ENCODE results near the gene COL26A1.
"Not testable (repeated sequence)": the region's sequence is repeated elsewhere in the genome, so short reads cannot be mapped to it uniquely, and the experiment has no call there.

COL26A1 gene

DNA sequence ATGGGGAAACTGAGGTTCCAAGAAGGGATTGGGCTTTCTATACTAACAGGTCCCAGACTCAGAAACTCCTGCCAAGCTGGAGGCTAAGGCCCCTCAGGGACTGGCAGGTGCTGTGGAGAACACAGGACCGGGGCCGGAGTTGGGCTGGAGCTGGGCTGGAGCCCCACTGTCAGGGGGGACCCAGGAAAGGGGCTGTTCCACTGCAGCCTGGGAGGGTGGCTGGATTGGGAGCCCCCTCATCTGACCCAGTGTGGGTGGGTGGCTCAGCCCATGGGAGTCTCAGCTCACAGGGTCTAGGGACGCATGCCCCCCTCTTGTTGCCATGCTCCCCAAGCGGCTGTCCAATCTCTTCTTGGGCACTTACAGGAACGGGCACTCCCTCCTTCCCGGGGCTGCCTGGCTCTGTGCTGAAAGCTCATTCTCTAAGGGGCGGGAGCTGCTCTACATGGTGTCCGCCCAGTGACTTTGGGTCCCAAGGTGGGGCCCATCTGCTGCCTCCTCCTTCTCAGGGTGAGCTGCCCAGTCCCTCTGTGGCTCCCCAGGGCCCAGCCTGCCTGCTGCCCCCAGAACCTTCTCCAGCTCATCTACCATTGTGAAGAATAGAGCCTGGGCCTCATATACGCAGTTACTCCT, 139.9 kb downstream of the COL26A1 start:
- TF ChIP-seq ZNF274 (IDR thresholded peaks at IDR 0.05; ENCODE audit: low read depth, low read length): no peak
- no peak overlapping the region for H3K4me3 ChIP-seq (ENCODE audit: low read length)

DNA sequence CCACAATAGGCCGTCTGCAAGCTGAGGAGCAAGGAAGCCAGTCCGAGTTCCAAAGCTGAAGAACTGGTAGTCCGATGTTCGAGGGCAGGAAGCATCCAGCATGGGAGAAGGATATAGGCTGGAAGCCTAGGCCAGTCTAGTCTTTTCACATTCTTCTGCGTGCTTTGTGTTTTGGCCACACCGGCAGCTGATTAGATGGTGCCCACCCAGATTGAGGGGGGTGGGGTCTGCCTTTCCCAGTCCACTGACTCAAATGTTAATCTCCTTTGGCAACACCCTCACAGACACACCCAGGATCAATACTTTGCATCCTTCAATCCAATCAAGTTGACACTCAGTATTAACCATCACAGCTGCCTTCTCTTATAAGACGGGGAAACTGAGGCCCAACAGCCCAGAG, 142.8 kb downstream of the COL26A1 start:
- H3K4me3 ChIP-seq (ENCODE audit: low read length): not testable (repeated sequence)

DNA sequence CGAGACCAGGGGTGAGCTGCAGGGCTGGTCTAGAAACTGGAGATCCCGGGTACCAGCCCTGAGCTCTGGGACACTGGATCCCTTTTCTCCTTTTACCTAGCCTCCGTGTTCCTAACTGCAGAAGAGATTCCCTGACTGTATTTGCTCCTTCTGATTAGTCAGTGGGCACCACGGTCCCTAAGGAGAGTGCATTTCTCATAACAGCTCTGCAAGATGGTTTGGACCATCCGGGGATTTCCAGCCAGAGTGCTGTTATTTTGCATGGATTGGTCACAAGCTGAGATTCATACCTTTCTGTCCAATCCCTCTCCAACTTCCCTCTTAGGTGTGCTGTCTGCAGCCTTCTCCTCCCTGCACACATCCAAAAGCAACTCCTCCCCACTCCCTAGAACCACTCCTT, 143.9 kb downstream of the COL26A1 start:
- no peak for TF ChIP-seq ZNF274 (IDR thresholded peaks at IDR 0.05; ENCODE audit: low read depth, low read length)
- no peak overlapping the region for H3K4me3 ChIP-seq (ENCODE audit: low read length)

DNA sequence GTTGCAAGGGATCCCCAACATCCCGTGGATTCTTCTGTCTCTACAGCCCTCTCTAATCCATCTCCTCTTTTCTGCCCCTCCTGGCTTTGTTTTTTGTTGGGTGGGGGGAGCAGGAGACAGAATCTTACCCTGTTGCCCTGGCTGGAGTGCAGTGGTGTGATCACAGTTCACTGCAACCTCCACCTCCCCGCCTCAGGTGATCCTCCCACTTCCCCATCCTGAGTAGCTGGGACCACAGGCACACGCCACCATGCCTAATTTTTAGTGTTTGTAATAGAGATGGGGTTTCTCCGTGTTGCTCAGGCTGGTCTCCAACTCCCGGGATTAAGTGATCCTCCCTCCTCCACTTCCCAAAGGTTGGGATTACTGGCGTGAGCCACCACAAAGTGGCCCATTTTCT, 144.7 kb downstream of the COL26A1 start:
- no peak overlapping the region for H3K4me3 ChIP-seq (ENCODE audit: low read length)
- no peak for TF ChIP-seq ZNF274 (IDR thresholded peaks at IDR 0.05; ENCODE audit: low read depth, low read length)

DNA sequence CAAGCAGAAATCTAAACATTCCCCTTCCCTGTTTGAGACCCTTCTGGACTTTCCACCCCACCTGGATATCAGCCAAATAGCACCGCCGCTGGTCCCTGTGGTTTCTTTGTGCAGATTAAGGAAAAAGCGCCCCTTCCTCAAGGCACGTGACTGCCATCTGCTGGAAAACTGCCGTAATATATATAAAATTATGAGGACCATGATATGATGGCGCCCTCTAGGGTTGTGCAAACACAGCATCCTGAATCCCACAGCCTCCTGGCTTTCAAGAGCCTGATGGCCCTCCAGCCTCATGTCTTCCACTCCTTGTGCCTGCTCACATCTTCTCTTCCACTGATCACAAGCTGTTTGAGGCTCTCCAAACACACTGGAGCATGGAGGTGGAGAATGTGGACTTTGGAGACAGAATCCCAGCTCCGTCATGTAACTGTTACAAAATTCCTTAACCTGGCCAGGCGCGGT, 145.1 kb downstream of the COL26A1 start:
- H3K4me3 ChIP-seq (ENCODE audit: low read length): no peak overlapping the region
- no peak for TF ChIP-seq ZNF274 (IDR thresholded peaks at IDR 0.05; ENCODE audit: low read depth, low read length)

DNA sequence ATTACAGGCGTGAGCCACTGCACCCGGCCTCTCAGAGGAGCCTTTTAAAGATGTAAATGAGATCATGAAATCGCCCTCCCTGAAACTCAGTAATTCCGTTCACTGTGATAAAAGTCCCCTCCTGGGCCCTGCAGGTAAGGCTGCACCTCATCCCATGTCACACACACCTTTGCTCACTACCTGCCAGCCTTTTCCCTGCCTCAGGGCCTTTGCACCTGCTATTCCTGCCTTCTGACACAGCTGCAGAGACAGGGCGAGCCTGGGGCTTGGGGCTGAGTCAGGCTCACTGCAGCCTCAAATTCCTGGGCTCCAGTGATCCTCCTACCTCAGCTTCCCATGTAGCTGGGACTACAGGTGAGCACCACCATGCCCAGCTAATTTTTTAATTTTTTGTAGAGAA, 147.6 kb downstream of the COL26A1 start:
- no peak for TF ChIP-seq ZNF274 (IDR thresholded peaks at IDR 0.05; ENCODE audit: low read depth, low read length)
- H3K4me3 ChIP-seq (ENCODE audit: low read length): no peak overlapping the region

DNA sequence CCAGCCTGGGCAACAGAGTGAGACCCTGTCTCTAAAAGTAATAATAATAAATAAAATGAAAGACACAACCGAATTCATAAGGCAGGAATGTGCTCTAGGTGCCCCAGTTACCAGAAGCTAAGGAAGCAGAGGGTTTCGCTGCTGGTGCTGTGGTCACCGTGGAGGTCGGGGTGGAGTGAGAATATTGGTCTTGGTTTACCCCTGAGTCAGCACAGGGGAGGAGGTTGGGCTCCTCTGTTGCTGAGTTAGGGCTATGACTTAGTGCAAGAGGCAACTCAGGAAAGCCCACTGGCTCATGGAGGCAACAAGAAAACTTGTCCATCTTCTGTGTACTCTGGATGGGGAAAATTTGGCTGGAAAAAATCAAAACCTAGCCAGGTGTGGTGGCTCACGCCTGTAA, 149.3 kb downstream of the COL26A1 start:
- TF ChIP-seq ZNF274 (IDR thresholded peaks at IDR 0.05; ENCODE audit: low read depth, low read length): no peak
- no peak overlapping the region for H3K4me3 ChIP-seq (ENCODE audit: low read length)

DNA sequence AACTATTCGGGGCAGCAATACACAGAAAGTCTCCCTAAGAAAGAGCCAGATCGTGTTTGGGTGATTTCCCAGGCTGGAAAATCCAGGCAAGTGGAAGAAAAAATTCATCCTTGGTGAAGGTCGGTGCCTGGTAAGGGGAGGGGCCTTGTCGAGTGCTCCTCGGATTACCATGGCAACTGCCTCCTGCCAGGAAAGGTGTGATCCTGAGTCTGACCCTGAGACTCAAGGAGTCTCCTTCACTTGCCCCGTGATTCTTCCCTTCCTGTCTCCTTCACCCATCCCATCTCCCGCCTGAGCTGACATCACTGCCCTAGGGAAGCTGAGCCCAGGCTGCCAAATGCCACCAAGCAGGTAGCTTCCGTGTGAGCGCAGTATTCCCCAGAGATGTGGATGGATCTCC, 154.2 kb downstream of the COL26A1 start:
- H3K4me3 ChIP-seq (ENCODE audit: low read length): no peak overlapping the region
- no peak for TF ChIP-seq ZNF274 (IDR thresholded peaks at IDR 0.05; ENCODE audit: low read depth, low read length)

DNA sequence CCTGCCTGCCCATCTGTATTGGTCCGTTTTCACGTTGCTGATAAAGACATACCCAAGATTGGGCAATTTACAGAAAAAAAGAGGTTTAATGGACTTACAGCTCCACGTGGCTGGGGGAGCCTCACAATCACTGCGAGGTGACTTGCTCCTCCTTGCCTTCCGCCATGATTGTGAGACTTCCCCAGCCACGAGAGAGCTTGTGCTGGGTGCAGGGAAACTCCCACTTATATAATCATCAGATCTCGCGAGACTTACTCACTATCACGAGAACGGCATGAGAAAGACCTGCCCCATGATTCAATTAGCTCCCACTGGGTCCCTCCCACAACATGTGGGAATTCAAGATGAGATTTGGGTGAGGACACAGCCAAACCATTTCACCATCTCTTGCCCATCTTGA, 154.6 kb downstream of the COL26A1 start:
- TF ChIP-seq ZNF274 (IDR thresholded peaks at IDR 0.05; ENCODE audit: low read depth, low read length): no peak
- no peak overlapping the region for H3K4me3 ChIP-seq (ENCODE audit: low read length)

DNA sequence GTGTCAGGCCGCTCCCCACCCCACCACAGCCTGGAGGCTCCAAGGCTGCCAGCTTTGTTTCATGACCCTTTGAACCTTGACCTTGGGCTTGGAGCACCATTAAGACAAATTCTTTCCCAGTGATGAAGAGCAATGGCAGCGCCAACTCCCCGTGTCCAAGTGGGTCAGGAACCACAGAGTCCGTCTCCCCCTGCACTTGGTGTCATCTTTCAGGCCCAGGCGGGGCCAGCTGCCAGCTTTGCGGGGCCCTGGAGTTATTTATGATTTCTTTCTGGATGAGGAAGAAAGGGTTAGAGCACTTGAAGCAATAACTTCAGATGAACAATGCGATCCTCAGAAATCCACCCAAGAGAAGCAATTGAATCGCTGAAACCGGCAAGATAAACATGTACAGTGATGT, 155.7 kb downstream of the COL26A1 start:
- H3K4me3 ChIP-seq (ENCODE audit: low read length): no peak overlapping the region
- no peak for TF ChIP-seq ZNF274 (IDR thresholded peaks at IDR 0.05; ENCODE audit: low read depth, low read length)

DNA sequence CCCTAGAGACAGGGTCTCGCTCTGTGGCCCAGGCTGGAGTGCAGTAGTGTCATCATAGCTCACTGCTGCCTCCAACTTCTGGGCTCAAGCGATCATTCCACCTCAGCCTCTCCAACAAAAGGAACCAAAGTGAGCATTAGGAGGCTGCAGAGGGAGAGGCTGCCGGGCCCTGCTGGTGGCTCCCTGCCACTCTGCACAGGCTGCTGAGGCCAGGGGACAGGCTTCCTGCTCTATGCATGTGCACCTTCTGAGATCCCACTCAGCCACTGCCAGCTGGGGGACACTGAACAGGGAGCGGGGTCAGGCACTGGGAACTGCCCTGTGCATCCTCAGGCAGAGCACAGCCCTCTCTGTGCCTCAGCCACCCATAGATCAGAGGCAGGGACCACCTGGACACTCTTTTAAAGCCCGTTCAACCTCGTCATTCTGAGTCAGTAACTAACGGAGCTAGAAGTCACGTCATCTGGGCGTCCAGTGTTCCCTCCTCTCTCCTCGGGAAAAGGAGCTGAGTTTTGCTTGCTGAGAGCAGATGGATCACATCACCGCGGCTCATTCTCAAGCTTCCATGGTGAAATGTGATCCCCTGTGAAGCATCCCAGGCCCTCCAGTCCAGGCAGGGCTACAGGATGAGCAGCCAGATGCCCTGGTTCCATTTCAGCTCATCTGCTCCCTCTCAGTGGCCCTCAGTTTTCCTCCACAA, 156.8 kb downstream of the COL26A1 start:
- no peak for TF ChIP-seq ZNF274 (IDR thresholded peaks at IDR 0.05; ENCODE audit: low read depth, low read length)
- no peak overlapping the region for H3K4me3 ChIP-seq (ENCODE audit: low read length)

DNA sequence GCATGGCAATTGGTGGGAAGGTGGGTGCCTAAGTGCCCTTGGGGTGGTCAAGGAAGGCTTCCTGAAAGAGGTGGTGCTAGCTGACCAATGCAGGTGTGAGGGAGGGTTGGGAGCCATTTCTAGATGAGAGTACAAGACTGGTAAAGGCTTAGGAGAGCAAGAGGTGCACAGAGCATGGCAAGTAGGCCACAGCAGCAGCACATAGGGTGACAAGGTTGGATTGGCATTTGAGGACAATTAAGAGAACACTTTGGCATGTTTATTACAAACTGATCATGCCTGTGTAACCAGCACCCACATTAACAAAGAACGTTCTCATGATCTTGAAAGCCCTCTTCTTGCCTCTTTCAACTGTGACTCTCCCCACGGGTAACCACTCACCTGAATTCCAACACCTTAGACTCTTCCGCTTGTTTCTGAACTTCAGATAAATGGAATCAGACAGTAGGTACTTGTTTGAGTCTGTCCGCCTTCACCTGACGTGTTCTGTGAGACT, 158.8 kb downstream of the COL26A1 start:
- H3K4me3 ChIP-seq (ENCODE audit: low read length): no peak overlapping the region
- TF ChIP-seq ZNF274 (IDR thresholded peaks at IDR 0.05; ENCODE audit: low read depth, low read length): no peak

DNA sequence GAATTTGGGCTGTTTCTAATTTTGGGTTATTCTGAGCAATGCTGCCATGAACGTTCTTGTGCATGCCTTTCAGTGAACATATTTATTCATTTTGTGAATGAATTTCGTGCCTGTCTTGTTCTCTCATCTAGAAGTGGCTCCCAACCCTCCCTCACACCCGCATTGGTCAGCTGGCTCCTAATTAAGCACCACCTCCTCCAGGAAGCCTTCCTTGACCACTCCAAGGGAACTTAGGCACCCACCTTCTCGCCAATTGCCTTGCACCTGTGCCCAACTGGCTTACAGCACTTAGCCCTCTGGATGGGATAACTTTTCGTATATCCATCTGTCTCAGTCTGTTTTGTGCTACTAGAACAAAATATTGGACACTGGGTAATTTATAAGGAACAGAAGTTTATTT, 159.3 kb downstream of the COL26A1 start:
- TF ChIP-seq ZNF274 (IDR thresholded peaks at IDR 0.05; ENCODE audit: low read depth, low read length): no peak
- no peak overlapping the region for H3K4me3 ChIP-seq (ENCODE audit: low read length)

DNA sequence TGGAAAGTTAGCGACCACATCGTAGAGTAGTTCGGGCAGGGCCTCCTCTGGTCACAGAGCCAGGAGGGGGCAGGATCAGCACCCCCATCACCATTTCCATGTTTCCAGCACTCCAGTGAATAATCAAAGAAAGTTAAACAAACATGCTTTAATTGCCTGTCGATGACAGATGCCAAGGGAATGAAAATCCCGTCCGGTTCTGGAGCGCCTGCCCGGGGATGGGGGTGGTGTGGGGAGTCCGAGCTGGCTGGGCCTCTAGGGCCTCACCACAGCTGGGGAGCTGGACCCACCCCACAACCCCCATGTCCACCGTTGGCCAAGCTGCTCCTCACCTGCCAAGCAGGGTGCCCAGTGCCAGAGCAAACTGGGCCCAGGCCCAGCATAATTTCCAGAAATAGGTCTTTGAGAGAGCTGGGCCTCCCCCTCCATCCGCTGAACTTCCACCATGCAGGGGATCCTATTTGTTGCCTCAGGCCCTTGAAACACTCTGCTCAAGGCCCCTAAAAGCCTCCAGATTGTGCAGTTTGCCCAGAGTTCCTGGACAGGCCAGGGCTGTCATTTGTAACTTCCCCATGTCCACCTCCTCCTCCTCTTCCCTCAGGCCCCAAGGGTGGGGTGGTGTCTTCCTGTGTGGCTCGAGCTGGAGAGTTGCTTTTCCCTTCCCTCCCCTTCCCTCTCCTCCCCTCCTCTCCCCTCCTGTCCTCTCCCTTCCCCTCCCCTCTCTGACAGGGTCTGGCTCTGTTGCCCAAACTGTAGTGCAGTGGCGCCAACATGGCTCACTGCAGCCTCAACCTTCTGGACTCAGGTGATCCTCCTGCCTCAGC, 165.4 kb downstream of the COL26A1 start:
- no peak for TF ChIP-seq ZNF274 (IDR thresholded peaks at IDR 0.05; ENCODE audit: low read depth, low read length)
- no peak overlapping the region for H3K4me3 ChIP-seq (ENCODE audit: low read length)

DNA sequence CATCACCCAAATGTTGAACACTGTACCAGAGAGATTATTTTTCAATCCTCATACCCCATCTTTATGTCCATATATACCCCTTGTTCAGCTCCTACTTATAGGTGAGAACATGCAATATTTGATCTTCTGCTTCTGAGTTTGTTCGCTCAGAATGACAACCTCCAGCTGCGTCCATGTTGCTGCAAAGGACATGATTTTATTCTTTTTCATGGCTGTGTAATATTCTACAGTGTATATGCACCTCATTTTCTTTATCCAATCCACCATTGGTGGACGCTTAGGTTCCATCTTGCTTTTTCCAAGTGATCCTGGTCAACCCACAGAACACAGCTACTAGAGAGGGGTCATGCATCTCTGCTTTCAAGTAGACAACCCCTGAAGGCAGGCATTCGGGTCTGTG, 166.9 kb downstream of the COL26A1 start:
- no peak for TF ChIP-seq ZNF274 (IDR thresholded peaks at IDR 0.05; ENCODE audit: low read depth, low read length)
- H3K4me3 ChIP-seq (ENCODE audit: low read length): no peak overlapping the region
